AG09309 (cell line): ENCODE measurements around the gene TUBGCP6.
A peak's percentile ranks its signal among the peaks of the same experiment; 100 is the strongest.

Experiments
- DNase-seq: peaks from one replicate; pipeline ENCODE4 v3.0.0-alpha.2; 2010; ENCODE audit warnings: low read depth
- H3K4me3 ChIP-seq: 2 replicates; pipeline ENCODE4 v1.5.1; 2011; ENCODE audit warnings: mild to moderate bottlenecking, low read depth, low read length, moderate library complexity; ENCODE audit not compliant: control insufficient read depth
- TF ChIP-seq, protein P1 (sequence below): IDR thresholded peaks from 2 replicates; pipeline ENCODE4 v1.5.1; 2011; ENCODE audit warnings: mild to moderate bottlenecking, low read depth, low read length, inconsistent platforms; ENCODE audit not compliant: insufficient read depth, control insufficient read depth; ENCODE audit errors: missing control alignments

TUBGCP6 gene

DNA sequence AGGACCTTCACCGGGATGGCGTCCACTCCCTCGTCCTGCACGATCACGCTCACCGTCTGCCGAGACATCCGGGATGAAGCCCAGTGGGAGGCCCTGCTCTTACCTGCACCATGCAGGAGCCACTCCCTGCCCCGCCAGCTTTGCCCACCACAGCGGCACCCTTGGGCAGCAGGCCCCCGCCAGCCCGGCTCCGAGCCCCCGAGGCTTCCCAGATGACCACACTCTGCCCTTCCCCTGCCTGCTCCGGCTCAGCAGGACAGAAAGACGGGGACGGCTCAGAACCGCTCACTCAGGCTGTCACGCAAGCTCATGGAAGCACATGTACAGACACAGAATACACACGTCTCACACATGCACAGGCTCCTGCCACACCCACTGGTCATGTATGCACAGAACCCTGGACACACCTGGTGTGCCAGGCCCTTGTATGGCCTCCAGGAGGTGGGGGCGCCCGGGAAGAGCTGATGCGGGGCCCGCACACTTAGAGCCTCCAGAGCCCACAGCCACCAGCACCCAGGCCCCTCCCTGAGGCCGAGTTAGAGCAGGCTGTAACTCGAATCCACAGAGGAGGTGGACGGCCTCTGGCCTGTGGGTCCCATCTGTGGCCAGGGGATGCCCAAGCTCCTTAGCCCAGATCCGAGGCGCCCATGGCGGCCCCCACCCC lies 34.3 kb upstream of the TUBGCP6 start:
- H3K4me3 ChIP-seq = no peak overlapping the region
- DNase-seq = no peak
- TF ChIP-seq, protein P1, sequence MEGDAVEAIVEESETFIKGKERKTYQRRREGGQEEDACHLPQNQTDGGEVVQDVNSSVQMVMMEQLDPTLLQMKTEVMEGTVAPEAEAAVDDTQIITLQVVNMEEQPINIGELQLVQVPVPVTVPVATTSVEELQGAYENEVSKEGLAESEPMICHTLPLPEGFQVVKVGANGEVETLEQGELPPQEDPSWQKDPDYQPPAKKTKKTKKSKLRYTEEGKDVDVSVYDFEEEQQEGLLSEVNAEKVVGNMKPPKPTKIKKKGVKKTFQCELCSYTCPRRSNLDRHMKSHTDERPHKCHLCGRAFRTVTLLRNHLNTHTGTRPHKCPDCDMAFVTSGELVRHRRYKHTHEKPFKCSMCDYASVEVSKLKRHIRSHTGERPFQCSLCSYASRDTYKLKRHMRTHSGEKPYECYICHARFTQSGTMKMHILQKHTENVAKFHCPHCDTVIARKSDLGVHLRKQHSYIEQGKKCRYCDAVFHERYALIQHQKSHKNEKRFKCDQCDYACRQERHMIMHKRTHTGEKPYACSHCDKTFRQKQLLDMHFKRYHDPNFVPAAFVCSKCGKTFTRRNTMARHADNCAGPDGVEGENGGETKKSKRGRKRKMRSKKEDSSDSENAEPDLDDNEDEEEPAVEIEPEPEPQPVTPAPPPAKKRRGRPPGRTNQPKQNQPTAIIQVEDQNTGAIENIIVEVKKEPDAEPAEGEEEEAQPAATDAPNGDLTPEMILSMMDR = no peak

DNA sequence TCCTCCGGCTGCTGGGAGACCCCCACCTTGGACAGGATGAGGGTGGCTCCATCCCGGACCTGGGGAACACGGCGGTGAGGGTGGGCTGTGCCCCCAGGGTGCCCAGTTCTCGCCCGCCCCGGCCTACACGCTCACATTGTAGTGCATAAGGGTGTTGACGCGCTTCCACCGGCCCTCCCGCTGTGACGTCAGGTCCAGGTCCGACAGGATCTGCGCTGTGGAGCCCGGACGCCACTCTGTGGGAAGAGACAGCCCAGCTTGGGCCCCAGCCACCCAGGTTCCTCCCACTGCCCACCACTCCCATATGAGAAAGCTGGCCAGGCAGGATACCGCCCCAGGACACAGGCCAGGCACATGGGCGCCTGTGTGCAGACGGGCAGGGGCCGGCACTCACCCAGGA lies 33.6 kb upstream of the TUBGCP6 start:
- TF ChIP-seq, protein P1 = no peak
- no peak for DNase-seq
- no peak overlapping the region for H3K4me3 ChIP-seq

DNA sequence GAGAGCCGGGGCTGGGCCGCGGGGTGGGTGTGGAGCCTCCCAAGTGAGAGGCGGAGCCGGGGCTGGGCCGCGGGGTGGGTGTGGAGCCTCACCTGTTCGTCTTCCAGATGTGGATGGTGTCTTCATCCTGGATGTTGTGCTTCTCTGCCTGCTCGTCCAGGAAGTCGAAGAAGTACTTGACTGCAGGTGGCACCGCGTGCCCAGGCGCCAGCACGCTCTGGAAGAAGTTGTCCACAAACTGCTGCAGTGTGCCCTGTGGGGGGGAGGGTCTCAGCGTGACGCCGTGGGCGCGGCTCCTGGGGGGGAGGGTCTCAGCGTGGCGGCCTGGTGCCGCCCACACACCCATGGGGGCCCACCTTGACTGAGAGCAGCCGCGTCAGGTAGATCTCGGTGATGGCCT lies 32.9 kb upstream of the TUBGCP6 start:
- H3K4me3 ChIP-seq = no peak overlapping the region
- TF ChIP-seq, protein P1 = no peak
- DNase-seq = no peak

DNA sequence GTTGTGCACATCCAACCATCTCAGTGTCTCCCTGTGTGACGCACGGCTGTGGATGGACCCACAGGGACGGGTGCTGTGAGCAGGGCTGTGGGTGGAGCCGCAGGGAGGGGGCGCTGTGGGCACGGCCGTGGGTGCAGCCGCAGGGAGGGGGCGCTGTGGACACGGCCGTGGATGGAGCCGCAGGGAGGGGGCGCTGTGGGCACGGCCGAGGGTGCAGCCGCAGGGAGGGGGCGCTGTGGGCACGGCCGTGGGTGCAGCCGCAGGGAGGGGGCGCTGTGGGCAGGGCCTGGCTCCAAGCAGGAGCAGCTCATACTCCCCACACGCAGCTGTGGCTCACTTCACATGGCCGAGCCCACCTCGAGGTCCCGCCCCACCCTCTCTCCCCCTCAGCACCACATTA lies 31.3 kb upstream of the TUBGCP6 start:
- no peak for DNase-seq
- TF ChIP-seq, protein P1 = peak; percentile 58
- no peak overlapping the region for H3K4me3 ChIP-seq

DNA sequence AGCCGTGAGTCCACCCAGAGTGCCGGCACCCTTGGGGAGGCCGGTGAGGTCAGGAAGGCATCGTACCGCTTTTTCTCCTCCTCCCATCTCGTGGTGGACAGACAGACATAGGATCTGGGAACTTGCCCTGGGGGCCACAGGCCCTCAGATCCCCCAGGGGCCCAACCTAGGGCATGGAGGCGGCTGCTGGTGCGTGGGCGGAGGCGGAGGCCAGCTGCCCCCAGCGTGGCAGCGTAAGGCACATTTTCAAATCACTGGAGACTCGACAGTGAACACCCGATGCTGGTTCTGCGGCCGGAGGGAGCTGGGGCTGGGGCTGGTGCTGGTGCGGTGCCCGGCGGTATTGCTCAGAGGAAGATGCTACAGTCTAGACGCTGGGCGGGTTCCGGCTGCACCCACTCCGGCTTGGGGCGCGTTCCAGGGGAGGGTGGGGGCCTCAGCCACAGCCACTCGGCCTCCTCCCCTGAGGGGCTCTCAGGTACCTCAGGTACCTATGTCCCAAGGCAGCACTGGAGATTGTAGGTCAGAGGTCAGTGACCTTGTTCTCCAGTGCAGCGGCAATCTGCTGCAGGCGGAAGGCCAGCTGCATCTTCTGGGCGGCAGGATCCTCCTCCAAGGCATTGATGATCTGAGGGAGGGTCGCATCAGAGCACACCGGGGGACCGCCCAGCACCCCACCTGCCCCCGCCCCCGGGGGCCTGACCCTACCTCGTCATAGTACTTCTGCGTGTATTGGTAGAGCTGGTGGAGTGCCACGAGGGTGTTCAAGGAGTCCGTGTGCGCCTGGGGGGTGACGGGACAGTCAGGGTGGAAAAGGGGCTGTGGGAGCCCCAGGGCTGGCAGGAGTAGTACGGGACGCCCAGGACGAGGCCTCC lies 30.6 kb upstream of the TUBGCP6 start:
- TF ChIP-seq, protein P1 = no peak
- H3K4me3 ChIP-seq = no peak overlapping the region
- DNase-seq = no peak

DNA sequence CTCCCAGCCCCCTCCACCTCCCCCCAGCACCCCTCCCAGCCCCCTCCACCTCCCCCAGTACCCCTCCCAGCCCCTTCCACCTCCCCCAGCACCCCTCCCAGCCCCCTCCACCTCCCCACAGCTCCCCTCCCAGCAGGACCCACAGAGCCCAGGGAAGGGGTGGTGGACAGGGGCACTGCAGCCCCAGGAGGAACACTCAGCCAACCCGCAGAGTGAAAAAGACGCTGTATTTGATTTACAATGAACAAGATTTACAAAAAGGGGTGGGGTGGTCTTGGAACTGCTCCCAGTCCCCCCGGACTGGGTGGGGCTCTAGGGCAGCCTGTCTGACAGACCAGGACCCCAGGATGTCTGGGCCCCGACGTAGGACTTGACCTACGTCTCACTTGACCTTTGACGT lies 29.9 kb upstream of the TUBGCP6 start:
- no peak for DNase-seq
- no peak overlapping the region for H3K4me3 ChIP-seq
- TF ChIP-seq, protein P1 = no peak
